ENCODE results near the gene MZT2A. TPM values are rescaled to one million over a fixed set of nuclear protein-coding genes. Genes with fewer than 3 reads are reported as not detected.
A peak's percentile ranks its signal among the peaks of the same experiment; 100 is the strongest.
"Not testable (repeated sequence)": the region's sequence is repeated elsewhere in the genome, so short reads cannot be mapped to it uniquely, and the experiment has no call there.

Gene MZT2A
- total RNA-seq (2014; rRNA removed; shearing (Covaris generic)) = 69.3 and 94.4 TPM in 2 replicates

GRCh38 chr2:131492015-131492417, at the start of gene MZT2A:
Gene MZT2A (minus strand): TSS chr2:131492397. CDS start chr2:131492376, 21 bp downstream.
- not testable (repeated sequence) for H3K27me3 ChIP-seq; H3K36me3 ChIP-seq; DNase-seq; H3K4me1 ChIP-seq; H3K9me3 ChIP-seq (replicated peaks)
- H3K27ac ChIP-seq = peak within 1 kb of the TSS; percentile 87
- peak within 1 kb of the TSS; percentile 95 for H3K4me3 ChIP-seq

- not testable (repeated sequence) for H3K27ac ChIP-seq; DNase-seq; H3K27me3 ChIP-seq; H3K36me3 ChIP-seq; H3K4me3 ChIP-seq; H3K4me1 ChIP-seq; H3K9me3 ChIP-seq (replicated peaks)
These were observed 46.7 kb upstream of the MZT2A start for GRCh38 chr2:131538856-131539255.

- not testable (repeated sequence) for H3K9me3 ChIP-seq (replicated peaks); H3K4me1 ChIP-seq; H3K27me3 ChIP-seq; H3K4me3 ChIP-seq; H3K27ac ChIP-seq; DNase-seq; H3K36me3 ChIP-seq
These were observed 44.6 kb upstream of the MZT2A start for GRCh38 chr2:131536841-131537240.

GRCh38 chr2:131535951-131536826, 44.0 kb upstream of the MZT2A start:
- not testable (repeated sequence) for H3K27ac ChIP-seq, DNase-seq, H3K36me3 ChIP-seq

GRCh38 chr2:131535526-131535925, 43.3 kb upstream of the MZT2A start:
- no peak overlapping the region for H3K4me3 ChIP-seq
- no peaks in the 10 kb centered on the region for H3K27me3 ChIP-seq
- no peaks in the 10 kb centered on the region for H3K4me1 ChIP-seq
- DNase-seq = no peak
- H3K9me3 ChIP-seq (replicated peaks) = no peaks in the 10 kb centered on the region
- H3K27ac ChIP-seq = no peak overlapping the region
- no peaks in the 10 kb centered on the region for H3K36me3 ChIP-seq

More at GRCh38 chr2:131535951-131536826, 44.0 kb upstream of the MZT2A start:
- not testable (repeated sequence) for H3K9me3 ChIP-seq (replicated peaks); H3K4me1 ChIP-seq; H3K27me3 ChIP-seq; H3K4me3 ChIP-seq

GRCh38 chr2:131534965-131535364, 42.8 kb upstream of the MZT2A start:
- not testable (repeated sequence) for H3K27me3 ChIP-seq, DNase-seq

GRCh38 chr2:131534317-131534672, 42.1 kb upstream of the MZT2A start:
- not testable (repeated sequence) for H3K36me3 ChIP-seq; H3K27me3 ChIP-seq; H3K27ac ChIP-seq; H3K9me3 ChIP-seq (replicated peaks); H3K4me1 ChIP-seq; DNase-seq; H3K4me3 ChIP-seq

More at GRCh38 chr2:131534965-131535364, 42.8 kb upstream of the MZT2A start:
- not testable (repeated sequence) for H3K36me3 ChIP-seq; H3K4me3 ChIP-seq; H3K27ac ChIP-seq; H3K9me3 ChIP-seq (replicated peaks); H3K4me1 ChIP-seq

GRCh38 chr2:131533609-131534316, 41.6 kb upstream of the MZT2A start:
- not testable (repeated sequence) for H3K4me1 ChIP-seq

GRCh38 chr2:131532723-131533608, 40.8 kb upstream of the MZT2A start:
- not testable (repeated sequence) for H3K36me3 ChIP-seq; H3K4me1 ChIP-seq; H3K27me3 ChIP-seq; H3K27ac ChIP-seq; H3K4me3 ChIP-seq; H3K9me3 ChIP-seq (replicated peaks); DNase-seq

More at GRCh38 chr2:131533609-131534316, 41.6 kb upstream of the MZT2A start:
- not testable (repeated sequence) for H3K36me3 ChIP-seq; DNase-seq; H3K27ac ChIP-seq; H3K9me3 ChIP-seq (replicated peaks); H3K4me3 ChIP-seq; H3K27me3 ChIP-seq

GRCh38 chr2:131531547-131532185, 39.5 kb upstream of the MZT2A start:
- not testable (repeated sequence) for DNase-seq; H3K27ac ChIP-seq; H3K4me3 ChIP-seq; H3K27me3 ChIP-seq; H3K4me1 ChIP-seq; H3K9me3 ChIP-seq (replicated peaks); H3K36me3 ChIP-seq

- DNase-seq, H3K27me3 ChIP-seq: not testable (repeated sequence)
These were observed 38.6 kb upstream of the MZT2A start for GRCh38 chr2:131530626-131531344.

GRCh38 chr2:131529864-131530445, 37.8 kb upstream of the MZT2A start:
- DNase-seq; H3K4me1 ChIP-seq; H3K4me3 ChIP-seq; H3K27ac ChIP-seq; H3K9me3 ChIP-seq (replicated peaks); H3K36me3 ChIP-seq; H3K27me3 ChIP-seq: not testable (repeated sequence)

More at GRCh38 chr2:131530626-131531344, 38.6 kb upstream of the MZT2A start:
- H3K36me3 ChIP-seq; H3K4me1 ChIP-seq; H3K27ac ChIP-seq; H3K9me3 ChIP-seq (replicated peaks); H3K4me3 ChIP-seq: not testable (repeated sequence)

GRCh38 chr2:131528981-131529863, 37.0 kb upstream of the MZT2A start:
- H3K4me1 ChIP-seq; H3K4me3 ChIP-seq; DNase-seq; H3K27ac ChIP-seq; H3K36me3 ChIP-seq; H3K9me3 ChIP-seq (replicated peaks); H3K27me3 ChIP-seq: not testable (repeated sequence)
